PFSK-1 (cell line): Measurements from ENCODE around the gene ADIRF.

Source experiments
- FOXP2 ChIP-seq: optimal IDR thresholded peaks from 2 replicates; pipeline ENCODE3; 2011; ENCODE audit warnings: borderline replicate concordance, control low read depth, inconsistent platforms; ENCODE audit not compliant: insufficient read depth; ENCODE audit errors: extremely low read length, extremely low read depth
- POLR2AphosphoS5 ChIP-seq: IDR thresholded peaks from 2 replicates; pipeline ENCODE4 v1.6.1; 2012; ENCODE audit warnings: low read depth, mild to moderate bottlenecking, control low read depth, low read length, moderate library complexity
- REST ChIP-seq, 2 experiments: IDR thresholded peaks; 2 replicates each; pipeline versions ENCODE4 v1.6.1 to v1.8.0; 2011 to 2012; ENCODE audit warnings: low read depth in 2 of 2, low read length in 2 of 2, control low read depth in 1 of 2, inconsistent platforms in 1 of 2, mild to moderate bottlenecking in 1 of 2, moderate library complexity in 1 of 2; ENCODE audit not compliant: insufficient read depth in 1 of 2
- SIN3A ChIP-seq: IDR thresholded peaks from 2 replicates; pipeline ENCODE4 v1.6.1; 2012; ENCODE audit warnings: mild to moderate bottlenecking, low read length, moderate library complexity, borderline replicate concordance; ENCODE audit not compliant: insufficient read depth
- TAF1 ChIP-seq: IDR thresholded peaks from 2 replicates; pipeline ENCODE4 v1.6.1; 2012; ENCODE audit warnings: low read length, control low read depth, borderline replicate concordance; ENCODE audit not compliant: insufficient read depth

The ADIRF gene

GRCh38 chr10:86964847-86965190 lies 3.5 kb upstream of the ADIRF start:
- no peak for TF ChIP-seq SIN3A
- TF ChIP-seq POLR2AphosphoS5, result no peak
- no peak for TF ChIP-seq FOXP2
- no peak for TF ChIP-seq REST (IDR thresholded peaks at IDR 0.05; ENCODE audit: insufficient read depth in 1 of 2, low read depth in 2 of 2, low read length in 2 of 2)
- no peak for TF ChIP-seq TAF1

- TF ChIP-seq SIN3A (no peak), REST (IDR thresholded peaks at IDR 0.05; ENCODE audit: insufficient read depth in 1 of 2, low read depth in 2 of 2, low read length in 2 of 2) (no peak), TAF1 (no peak), POLR2AphosphoS5 (no peak), FOXP2 (no peak)
Measured at GRCh38 chr10:86965986-86966654, 2.2 kb upstream of the ADIRF start.

- TF ChIP-seq POLR2AphosphoS5 (no peak), REST (IDR thresholded peaks at IDR 0.05; ENCODE audit: insufficient read depth in 1 of 2, low read depth in 2 of 2, low read length in 2 of 2) (no peak), SIN3A (no peak), TAF1 (no peak), FOXP2 (no peak)
Measured at GRCh38 chr10:86967481-86967941, 771 bp upstream of the ADIRF start.

- no peak for TF ChIP-seq TAF1
- no peak for TF ChIP-seq REST (IDR thresholded peaks at IDR 0.05; ENCODE audit: insufficient read depth in 1 of 2, low read depth in 2 of 2, low read length in 2 of 2)
- no peak for TF ChIP-seq FOXP2
- TF ChIP-seq SIN3A, result no peak
- TF ChIP-seq POLR2AphosphoS5, result no peak
Measured at GRCh38 chr10:86968994-86969355, 693 bp downstream of the ADIRF start.

GRCh38 chr10:86969421-86970041 lies 1.2 kb downstream of the ADIRF start:
- TF ChIP-seq FOXP2 (no peak), SIN3A (no peak), REST (IDR thresholded peaks at IDR 0.05; ENCODE audit: insufficient read depth in 1 of 2, low read depth in 2 of 2, low read length in 2 of 2) (peak in 1 of 2 experiments; percentile 61; a peak in 2 of 4 replicates), TAF1 (no peak), POLR2AphosphoS5 (no peak)
